Osteoblast (primary cell): ENCODE measurements around the gene C1orf210. TPM values are rescaled to one million over a fixed set of nuclear protein-coding genes. Genes with fewer than 3 reads are reported as not detected.
A peak's percentile ranks its signal among the peaks of the same experiment; 100 is the strongest.

Experiments
- DNase-seq: peaks from one replicate; pipeline ENCODE4 v3.0.0; 2011; ENCODE audit warnings: low spot score, mixed read lengths; ENCODE audit not compliant: insufficient read length; ENCODE audit errors: missing footprints
- H2AFZ ChIP-seq: 2 replicates; pipeline ENCODE4 v1.6.0; 2011; ENCODE audit warnings: mild to moderate bottlenecking, low read length
- H3K27ac ChIP-seq: 2 replicates; pipeline ENCODE4 v1.5.1; 2011; ENCODE audit warnings: mild to moderate bottlenecking, low read depth, low read length, moderate library complexity
- H3K27me3 ChIP-seq: 2 replicates; pipeline ENCODE4 v1.6.0; 2012; ENCODE audit warnings: mild to moderate bottlenecking, control low read depth, inconsistent platforms, low read length, moderate library complexity; ENCODE audit not compliant: insufficient read depth
- H3K36me3 ChIP-seq: 2 replicates; pipeline ENCODE4 v1.5.1; 2011; ENCODE audit warnings: mild to moderate bottlenecking, low read length, control low read depth, moderate library complexity; ENCODE audit not compliant: insufficient read depth
- H3K4me1 ChIP-seq: 2 replicates; pipeline ENCODE4 v1.5.1; 2011; ENCODE audit warnings: mild to moderate bottlenecking, low read length, control low read depth, moderate library complexity; ENCODE audit not compliant: insufficient read depth
- H3K4me2 ChIP-seq: 2 replicates; pipeline ENCODE4 v1.6.0; 2011; ENCODE audit warnings: mild to moderate bottlenecking, low read length; ENCODE audit not compliant: insufficient read depth
- H3K4me3 ChIP-seq: fragments of 200-600 bp; sonication (generic); 3 replicates; pipeline ENCODE4 v1.5.1; 2012; ENCODE audit warnings: mild to moderate bottlenecking, low read length, inconsistent platforms; ENCODE audit not compliant: insufficient read depth
- H3K79me2 ChIP-seq: 2 replicates; pipeline ENCODE4 v1.6.0; 2012; ENCODE audit warnings: mild to moderate bottlenecking, low read length, control low read depth, inconsistent platforms; ENCODE audit not compliant: insufficient read depth
- H3K9me3 ChIP-seq: 2 replicates; pipeline ENCODE4 v1.5.1; 2011; ENCODE audit warnings: low read depth, low read length, control low read depth
- H4K20me1 ChIP-seq: 2 replicates; pipeline ENCODE4 v1.6.0; 2012; ENCODE audit warnings: mild to moderate bottlenecking, low read length, control low read depth; ENCODE audit not compliant: insufficient read depth
- CTCF ChIP-seq: IDR thresholded peaks from 2 replicates; pipeline ENCODE4 v1.5.1; 2011; ENCODE audit warnings: mild to moderate bottlenecking, low read depth, low read length, moderate library complexity; ENCODE audit errors: extremely low read depth
- total RNA-seq: library from RNA; depleted of rRNA; stranded (reverse); fragments of >200 nt; gene quantifications from 2 replicates; pipeline ENCODE4 v1.2.3, GENCODE V29; 2012

Gene C1orf210
- total RNA-seq, 1 donor, result not detected

- H3K4me1 ChIP-seq, result no peaks in the 10 kb centered on the region
- H4K20me1 ChIP-seq, result no peaks in the 10 kb centered on the region
- H3K4me2 ChIP-seq, result no peak overlapping the region
- TF ChIP-seq CTCF, result no peak
- no peaks in the 10 kb centered on the region for H3K9me3 ChIP-seq
- H3K27me3 ChIP-seq, result peaks cover 11% of the 10 kb centered on the region
- H3K79me2 ChIP-seq, result no peaks in the 10 kb centered on the region
- peak; percentile 96 for DNase-seq
- no peaks in the 10 kb centered on the region for H3K36me3 ChIP-seq
- no peak overlapping the region for H3K4me3 ChIP-seq
- H3K27ac ChIP-seq, result no peak overlapping the region
- H2AFZ ChIP-seq, result peak overlapping the region; percentile 73
These were observed 11.1 kb downstream of the C1orf210 start for GRCh38 chr1:43274125-43274803.

- Histone ChIP-seq H3K36me3 (no peaks in the 10 kb centered on the region), H3K9me3 (no peaks in the 10 kb centered on the region), H3K79me2 (no peaks in the 10 kb centered on the region), H3K4me2 (no peak overlapping the region), H3K4me3 (no peak overlapping the region), H3K27me3 (peaks cover 11% of the 10 kb centered on the region), H3K4me1 (no peaks in the 10 kb centered on the region), H4K20me1 (no peaks in the 10 kb centered on the region), H2AFZ (no peak overlapping the region), H3K27ac (no peak overlapping the region)
- no peak for TF ChIP-seq CTCF
- DNase-seq, result peak; percentile 86
These were observed 11.7 kb downstream of the C1orf210 start for GRCh38 chr1:43273708-43274107.

GRCh38 chr1:43272576-43273571 lies 12.5 kb downstream of the C1orf210 start:
- H3K4me1 ChIP-seq, result no peaks in the 10 kb centered on the region
- no peaks in the 10 kb centered on the region for H3K9me3 ChIP-seq
- no peak overlapping the region for H3K4me2 ChIP-seq
- H3K27ac ChIP-seq, result no peak overlapping the region
- H2AFZ ChIP-seq, result no peak overlapping the region
- no peaks in the 10 kb centered on the region for H3K79me2 ChIP-seq
- no peak overlapping the region for H3K4me3 ChIP-seq
- no peak for TF ChIP-seq CTCF
- no peaks in the 10 kb centered on the region for H4K20me1 ChIP-seq
- no peaks in the 10 kb centered on the region for H3K36me3 ChIP-seq
- DNase-seq, result no peak
- peaks cover 11% of the 10 kb centered on the region for H3K27me3 ChIP-seq

GRCh38 chr1:43272161-43272560 lies 13.2 kb downstream of the C1orf210 start:
- Histone ChIP-seq H2AFZ (no peak overlapping the region), H3K36me3 (no peaks in the 10 kb centered on the region), H3K9me3 (no peaks in the 10 kb centered on the region), H3K4me1 (no peaks in the 10 kb centered on the region), H3K4me3 (no peak overlapping the region), H3K27me3 (peaks cover 11% of the 10 kb centered on the region), H4K20me1 (no peaks in the 10 kb centered on the region), H3K79me2 (no peaks in the 10 kb centered on the region), H3K4me2 (no peak overlapping the region), H3K27ac (no peak overlapping the region)
- DNase-seq, result no peak
- TF ChIP-seq CTCF, result no peak
